SK-N-SH (cell line): ENCODE data around the gene FRMD1.

ENCODE experiments used
- CTCF ChIP-seq: fragments of 200-600 bp; sonication (generic); IDR thresholded peaks from 2 replicates; pipeline ENCODE4 v1.6.1; 2017; ENCODE audit warnings: antibody characterized with exemption, mild to moderate bottlenecking, moderate library complexity
- EP300 ChIP-seq, 2 experiments: IDR thresholded peaks; 2 replicates each; pipeline versions ENCODE4 v1.4.0 to v1.6.1; 2012; ENCODE audit warnings: borderline replicate concordance in 1 of 2, low read depth in 1 of 2, low read length in 1 of 2
- FOXJ3 ChIP-seq: sonication (generic); formaldehyde crosslinking; IDR thresholded peaks from 2 replicates; pipeline ENCODE4 v1.5.1; 2020; ENCODE audit warnings: mild to moderate bottlenecking, missing genetic modification reagents
- PBX3 ChIP-seq: IDR thresholded peaks from 2 replicates; pipeline ENCODE4; 2012
- POLR2AphosphoS5 ChIP-seq: IDR thresholded peaks from 2 replicates; pipeline ENCODE4 v1.6.1; 2012; ENCODE audit warnings: low read depth, low read length
- TCF12 ChIP-seq: IDR thresholded peaks from 2 replicates; pipeline ENCODE4 v1.4.0; 2012
- TEAD4 ChIP-seq: IDR thresholded peaks from 2 replicates; pipeline ENCODE4 v1.4.0; 2012; ENCODE audit warnings: mild to moderate bottlenecking, borderline replicate concordance; ENCODE audit not compliant: insufficient read depth
- USF1 ChIP-seq: IDR thresholded peaks from 2 replicates; pipeline ENCODE4 v1.4.0; 2012; ENCODE audit warnings: low read depth, borderline replicate concordance

- TF ChIP-seq CTCF (no peak), PBX3 (no peak), TEAD4 (no peak), USF1 (no peak), TCF12 (no peak), POLR2AphosphoS5 (no peak), FOXJ3 (CRISPR knock-in tag) (no peak), EP300 (IDR thresholded peaks at IDR 0.05; ENCODE audit: borderline replicate concordance in 1 of 2, low read depth in 1 of 2, low read length in 1 of 2) (no peak)
Measured at GRCh38 chr6:168064226-168064807, 14.7 kb downstream of the FRMD1 start.
